ENCODE measurements around the gene GATA2. TPM values are rescaled to one million over a fixed set of nuclear protein-coding genes. Genes with fewer than 3 reads are reported as not detected.

GATA2 gene
- total and polyA plus RNA-seq, 12 donors: 6.8 to 29.8 (median 12.6) TPM

- Histone ChIP-seq H3K4me1 (no peaks in the 10 kb centered on the region), H3K4me3 (no peak overlapping the region), H3K27ac (no peak overlapping the region), H3K36me3 (no peaks in the 10 kb centered on the region), H3K27me3 (peaks cover 0 to 50% (median 14%) of the 10 kb centered on the region in 7 donors), H3K9me3 (no peaks in the 10 kb centered on the region)
- WGBS, 2 donors: 86 to 88% methylated on average over 2 of the region's 2 CpGs
- ATAC-seq (no peak), DNase-seq (no peak)
- TF ChIP-seq, protein P1, sequence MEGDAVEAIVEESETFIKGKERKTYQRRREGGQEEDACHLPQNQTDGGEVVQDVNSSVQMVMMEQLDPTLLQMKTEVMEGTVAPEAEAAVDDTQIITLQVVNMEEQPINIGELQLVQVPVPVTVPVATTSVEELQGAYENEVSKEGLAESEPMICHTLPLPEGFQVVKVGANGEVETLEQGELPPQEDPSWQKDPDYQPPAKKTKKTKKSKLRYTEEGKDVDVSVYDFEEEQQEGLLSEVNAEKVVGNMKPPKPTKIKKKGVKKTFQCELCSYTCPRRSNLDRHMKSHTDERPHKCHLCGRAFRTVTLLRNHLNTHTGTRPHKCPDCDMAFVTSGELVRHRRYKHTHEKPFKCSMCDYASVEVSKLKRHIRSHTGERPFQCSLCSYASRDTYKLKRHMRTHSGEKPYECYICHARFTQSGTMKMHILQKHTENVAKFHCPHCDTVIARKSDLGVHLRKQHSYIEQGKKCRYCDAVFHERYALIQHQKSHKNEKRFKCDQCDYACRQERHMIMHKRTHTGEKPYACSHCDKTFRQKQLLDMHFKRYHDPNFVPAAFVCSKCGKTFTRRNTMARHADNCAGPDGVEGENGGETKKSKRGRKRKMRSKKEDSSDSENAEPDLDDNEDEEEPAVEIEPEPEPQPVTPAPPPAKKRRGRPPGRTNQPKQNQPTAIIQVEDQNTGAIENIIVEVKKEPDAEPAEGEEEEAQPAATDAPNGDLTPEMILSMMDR (IDR thresholded peaks at IDR 0.05): no peak
- intact Hi-C loops (cut with DNase I): no loop called here
Observed at GRCh38 chr3:128471110-128471509, 21.9 kb downstream of the GATA2 start.

- TF ChIP-seq, protein P1 (IDR thresholded peaks at IDR 0.05): no peak
- ATAC-seq (no peak), DNase-seq (no peak)
- H3K27me3 ChIP-seq: peaks cover 0 to 52% (median 11%) of the 10 kb centered on the region in 7 donors
- 72 to 74% methylated on average over 13 of the region's 13 CpGs for WGBS, 2 donors
- no peak overlapping the region for H3K4me3 ChIP-seq
- H3K9me3 ChIP-seq: no peaks in the 10 kb centered on the region
- H3K27ac ChIP-seq: no peak overlapping the region
- H3K36me3 ChIP-seq: no peaks in the 10 kb centered on the region
- intact Hi-C loops (cut with DNase I): no loop called here
- no peaks in the 10 kb centered on the region for H3K4me1 ChIP-seq
Observed at GRCh38 chr3:128470134-128470899, 22.7 kb downstream of the GATA2 start.

DNA sequence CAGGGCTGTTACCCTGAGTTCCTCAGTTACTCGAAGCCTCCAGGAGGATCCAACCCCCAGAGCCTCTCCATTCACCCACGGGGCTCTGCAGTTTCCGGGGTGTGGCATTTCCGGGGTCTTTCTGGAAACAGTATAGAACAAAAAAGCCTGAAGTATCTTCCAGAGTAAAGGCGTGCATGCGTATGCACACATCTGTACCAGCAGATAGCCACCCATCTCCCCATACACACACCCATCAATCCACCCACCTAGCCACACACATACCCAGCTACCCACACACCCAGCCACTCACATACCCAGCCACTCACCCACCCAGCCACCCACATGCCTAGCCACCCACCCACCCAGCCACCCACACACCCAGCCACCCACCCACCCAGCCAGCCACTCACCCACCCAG, 23.4 kb downstream of the GATA2 start:
- 78 to 85% methylated on average over 6 of the region's 6 CpGs for WGBS, 2 donors
- intact Hi-C loops (cut with DNase I): no loop called here
- DNase-seq (no peak), ATAC-seq (no peak)
- TF ChIP-seq, protein P1 (IDR thresholded peaks at IDR 0.05): no peak
- no peak overlapping the region for H3K27ac ChIP-seq
- no peaks in the 10 kb centered on the region for H3K9me3 ChIP-seq
- no peaks in the 10 kb centered on the region for H3K4me1 ChIP-seq
- no peak overlapping the region for H3K4me3 ChIP-seq
- no peaks in the 10 kb centered on the region for H3K36me3 ChIP-seq
- peaks cover 0 to 52% (median 9%) of the 10 kb centered on the region in 7 donors for H3K27me3 ChIP-seq

DNA sequence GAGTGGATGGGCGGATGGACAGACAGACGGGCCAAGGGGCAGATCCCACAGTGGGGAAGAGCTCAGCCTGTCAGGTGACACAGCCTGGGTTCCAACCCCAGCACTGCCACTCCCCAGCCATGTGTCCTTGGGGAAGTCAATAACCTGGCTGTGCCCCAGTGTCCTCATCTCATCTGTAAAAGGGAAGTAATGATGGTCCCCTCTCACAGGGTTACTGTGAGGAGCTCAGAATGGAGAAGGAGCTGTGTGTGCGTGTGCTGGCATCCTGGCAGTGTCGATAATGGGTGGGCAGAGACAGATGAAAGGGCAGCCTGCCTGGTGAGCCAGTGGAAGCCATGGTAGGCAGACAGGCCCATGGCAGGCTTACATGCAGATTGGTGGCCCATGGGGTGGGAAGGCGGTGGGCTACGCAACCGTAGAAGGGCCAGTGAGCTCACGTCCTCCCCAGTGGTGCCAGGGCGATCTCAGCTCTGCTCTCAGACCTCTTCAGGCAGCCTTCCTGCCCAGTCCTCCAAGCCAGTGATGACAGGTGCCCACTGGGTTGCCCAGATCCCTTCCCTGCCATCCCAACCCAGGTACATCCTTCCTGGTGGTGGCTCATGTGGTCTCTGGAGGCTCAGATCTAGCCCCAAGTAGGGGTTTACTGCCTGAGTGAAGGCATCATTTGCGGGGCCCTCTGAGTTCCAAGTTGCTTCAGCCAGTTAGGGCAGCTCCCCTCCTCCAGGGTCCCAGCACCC, 24.0 kb downstream of the GATA2 start:
- intact Hi-C loops (cut with DNase I): no loop called here
- WGBS, 2 donors: 85 to 92% methylated on average over 10 of the region's 10 CpGs
- DNase-seq (no peak), ATAC-seq (no peak)
- Histone ChIP-seq H3K4me1 (no peaks in the 10 kb centered on the region), H3K36me3 (no peaks in the 10 kb centered on the region), H3K9me3 (no peaks in the 10 kb centered on the region), H3K27me3 (peaks cover 0 to 52% (median 9%) of the 10 kb centered on the region in 7 donors), H3K4me3 (no peak overlapping the region), H3K27ac (no peak overlapping the region)
- TF ChIP-seq, protein P1 (IDR thresholded peaks at IDR 0.05): no peak
